Nephron progenitor cell (in vitro differentiated cells): ENCODE measurements around the gene CNTNAP4.

ENCODE experiments used
- DNase-seq: peaks from one replicate; pipeline ENCODE4 v3.0.0; 2021
- H3K27ac Mint-ChIP-seq: 2 replicates; pipeline ENCODE4 v1.8.0; 2021; ENCODE audit warnings: mild to moderate bottlenecking, moderate library complexity, mixed read lengths
- H3K27me3 Mint-ChIP-seq: 2 replicates; pipeline ENCODE4 v1.8.0; 2021; ENCODE audit warnings: mild to moderate bottlenecking, low read depth, mixed read lengths; ENCODE audit not compliant: poor library complexity
- H3K36me3 Mint-ChIP-seq: 2 replicates; pipeline ENCODE4 v1.8.0; 2021; ENCODE audit warnings: low read depth, mixed read lengths
- H3K4me1 Mint-ChIP-seq: 2 replicates; pipeline ENCODE4 v1.8.0; 2021; ENCODE audit warnings: mixed read lengths
- H3K4me3 Mint-ChIP-seq: 2 replicates; pipeline ENCODE4 v1.8.0; 2021; ENCODE audit warnings: mild to moderate bottlenecking, moderate library complexity, mixed read lengths
- H3K9me3 Mint-ChIP-seq: 2 replicates; pipeline ENCODE4 v1.8.0; 2021; ENCODE audit warnings: mild to moderate bottlenecking, moderate library complexity, mixed read lengths
- CTCF ChIP-seq: fragments of 200-600 bp; sonication (generic); IDR thresholded peaks from 2 replicates; pipeline ENCODE4 v1.5.0; 2021; ENCODE audit warnings: antibody characterized with exemption

CNTNAP4 gene

GRCh38 chr16:76345163-76345661 lies 68.0 kb downstream of the CNTNAP4 start:
- DNase-seq: no peak
- no peak for TF ChIP-seq CTCF

GRCh38 chr16:76346210-76346609 lies 69.0 kb downstream of the CNTNAP4 start:
- TF ChIP-seq CTCF: no peak
- no peak overlapping the region for H3K4me3 Mint-ChIP-seq
- no peak overlapping the region for H3K27ac Mint-ChIP-seq
- no peak for DNase-seq
- H3K27me3 Mint-ChIP-seq: no peaks in the 10 kb centered on the region
- no peaks in the 10 kb centered on the region for H3K9me3 Mint-ChIP-seq
- H3K36me3 Mint-ChIP-seq: no peaks in the 10 kb centered on the region
- H3K4me1 Mint-ChIP-seq: peaks cover 7% of the 10 kb centered on the region

More at GRCh38 chr16:76345163-76345661, 68.0 kb downstream of the CNTNAP4 start:
- no peaks in the 10 kb centered on the region for H3K9me3 Mint-ChIP-seq
- H3K27ac Mint-ChIP-seq: no peak overlapping the region
- H3K4me3 Mint-ChIP-seq: no peak overlapping the region
- H3K36me3 Mint-ChIP-seq: no peaks in the 10 kb centered on the region
- H3K4me1 Mint-ChIP-seq: peaks cover 7% of the 10 kb centered on the region
- H3K27me3 Mint-ChIP-seq: no peaks in the 10 kb centered on the region

- no peak for TF ChIP-seq CTCF
- no peak for DNase-seq
- no peaks in the 10 kb centered on the region for H3K9me3 Mint-ChIP-seq
- H3K27me3 Mint-ChIP-seq: no peaks in the 10 kb centered on the region
- no peak overlapping the region for H3K27ac Mint-ChIP-seq
- H3K36me3 Mint-ChIP-seq: no peaks in the 10 kb centered on the region
- no peak overlapping the region for H3K4me3 Mint-ChIP-seq
- H3K4me1 Mint-ChIP-seq: no peaks in the 10 kb centered on the region
Observed at GRCh38 chr16:76351441-76351840, 74.2 kb downstream of the CNTNAP4 start.

- no peak for TF ChIP-seq CTCF
- no peak overlapping the region for H3K27ac Mint-ChIP-seq
- H3K36me3 Mint-ChIP-seq: no peaks in the 10 kb centered on the region
- no peaks in the 10 kb centered on the region for H3K4me1 Mint-ChIP-seq
- DNase-seq: no peak
- H3K4me3 Mint-ChIP-seq: no peak overlapping the region
- no peaks in the 10 kb centered on the region for H3K27me3 Mint-ChIP-seq
- peaks cover 13% of the 10 kb centered on the region for H3K9me3 Mint-ChIP-seq
Observed at GRCh38 chr16:76360404-76360803, 83.2 kb downstream of the CNTNAP4 start.

- Mint-ChIP-seq H3K9me3 (peaks cover 3% of the 10 kb centered on the region), H3K36me3 (no peaks in the 10 kb centered on the region), H3K4me3 (no peak overlapping the region), H3K27ac (no peak overlapping the region), H3K4me1 (no peaks in the 10 kb centered on the region), H3K27me3 (peaks cover 4% of the 10 kb centered on the region)
- DNase-seq: no peak
- TF ChIP-seq CTCF: no peak
Observed at GRCh38 chr16:76370344-76370743, 93.1 kb downstream of the CNTNAP4 start.

- H3K9me3 Mint-ChIP-seq: no peaks in the 10 kb centered on the region
- DNase-seq: no peak
- H3K36me3 Mint-ChIP-seq: no peaks in the 10 kb centered on the region
- no peak overlapping the region for H3K4me3 Mint-ChIP-seq
- no peaks in the 10 kb centered on the region for H3K4me1 Mint-ChIP-seq
- no peak overlapping the region for H3K27ac Mint-ChIP-seq
- peaks cover 4% of the 10 kb centered on the region for H3K27me3 Mint-ChIP-seq
- no peak for TF ChIP-seq CTCF
Observed at GRCh38 chr16:76371441-76371840, 94.2 kb downstream of the CNTNAP4 start.
